ENCODE data around the gene RXFP1.

Gene RXFP1

DNA sequence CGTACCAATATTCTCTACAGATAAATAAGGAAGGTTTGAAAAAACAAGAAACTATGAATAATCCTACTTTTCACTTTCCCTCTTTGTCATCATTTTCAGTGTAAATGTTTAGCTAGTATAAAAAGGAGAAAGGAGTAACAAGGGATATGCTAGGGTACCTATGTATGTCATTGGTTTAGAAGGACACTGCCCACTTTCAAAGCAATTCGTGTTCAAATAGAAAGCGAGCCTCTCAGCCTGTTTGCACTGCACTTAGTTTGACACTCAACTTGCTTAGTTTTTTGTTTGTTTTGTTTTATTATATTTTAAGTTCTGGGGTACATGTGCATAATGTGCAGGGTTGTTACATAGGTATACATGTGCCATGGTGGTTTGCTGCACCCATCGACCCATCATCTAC lies 21.6 kb upstream of the RXFP1 start:
- FAIRE-seq, result no peak
- DNase-seq (ENCODE audit: insufficient read length, low spot score), result no peak
- TF ChIP-seq CTCF (IDR thresholded peaks at IDR 0.05; ENCODE audit: insufficient read depth, missing control alignments), result no peak

DNA sequence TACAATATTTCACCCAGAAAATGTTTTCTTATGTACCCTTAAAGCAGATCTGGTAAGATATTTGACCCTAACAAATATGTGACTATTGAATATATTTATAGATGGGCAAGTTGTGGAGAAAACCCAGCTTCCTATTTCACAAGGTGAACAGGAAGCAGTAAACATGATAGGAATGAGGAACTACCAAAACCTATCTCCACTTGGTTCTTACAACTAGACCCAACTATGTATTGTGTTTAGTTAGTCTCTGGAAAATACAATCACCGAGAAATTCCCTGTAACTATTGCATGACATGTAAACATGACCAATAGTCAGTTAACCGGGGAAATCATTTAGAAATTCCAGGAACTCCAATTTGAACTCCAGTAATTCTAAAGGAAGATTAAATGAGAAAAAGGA lies 8.4 kb upstream of the RXFP1 start:
- no peak for TF ChIP-seq CTCF (IDR thresholded peaks at IDR 0.05; ENCODE audit: insufficient read depth, missing control alignments)
- DNase-seq (ENCODE audit: insufficient read length, low spot score), result no peak
- FAIRE-seq, result no peak

DNA sequence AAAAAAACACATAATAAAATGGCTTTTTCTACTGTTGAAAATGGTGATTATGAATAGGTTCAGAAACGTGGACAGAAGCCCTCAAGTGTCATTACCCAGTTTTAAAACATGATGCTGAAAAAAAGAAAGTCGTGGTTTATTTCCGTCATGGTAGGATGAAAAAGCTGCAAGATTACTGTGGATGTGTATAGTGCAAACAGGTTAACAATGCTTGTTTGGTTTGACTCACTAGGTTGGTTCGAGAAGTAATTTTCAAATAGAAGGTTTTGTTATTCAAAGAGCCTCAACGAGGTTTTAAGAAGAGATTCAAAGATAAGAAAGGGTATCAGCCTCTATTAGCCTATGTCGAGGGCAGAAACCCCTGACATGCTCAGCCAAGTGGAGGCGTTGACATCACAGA lies 2.5 kb upstream of the RXFP1 start:
- no peak for FAIRE-seq

GRCh38 chr4:158523990-158524535 lies 2.4 kb downstream of the RXFP1 start:
- TF ChIP-seq CTCF (IDR thresholded peaks at IDR 0.05; ENCODE audit: insufficient read depth, missing control alignments), result no peak
- no peak for FAIRE-seq
- no peak for DNase-seq (ENCODE audit: insufficient read length, low spot score)

More for the DNA sequence above, 2.5 kb upstream of the RXFP1 start:
- DNase-seq (ENCODE audit: insufficient read length, low spot score), result no peak
- TF ChIP-seq CTCF (IDR thresholded peaks at IDR 0.05; ENCODE audit: insufficient read depth, missing control alignments), result no peak

GRCh38 chr4:158527516-158527915 lies 5.8 kb downstream of the RXFP1 start:
- FAIRE-seq (no peak), DNase-seq (ENCODE audit: insufficient read length, low spot score) (no peak)
- no peak for TF ChIP-seq CTCF (IDR thresholded peaks at IDR 0.05; ENCODE audit: insufficient read depth, missing control alignments)

DNA sequence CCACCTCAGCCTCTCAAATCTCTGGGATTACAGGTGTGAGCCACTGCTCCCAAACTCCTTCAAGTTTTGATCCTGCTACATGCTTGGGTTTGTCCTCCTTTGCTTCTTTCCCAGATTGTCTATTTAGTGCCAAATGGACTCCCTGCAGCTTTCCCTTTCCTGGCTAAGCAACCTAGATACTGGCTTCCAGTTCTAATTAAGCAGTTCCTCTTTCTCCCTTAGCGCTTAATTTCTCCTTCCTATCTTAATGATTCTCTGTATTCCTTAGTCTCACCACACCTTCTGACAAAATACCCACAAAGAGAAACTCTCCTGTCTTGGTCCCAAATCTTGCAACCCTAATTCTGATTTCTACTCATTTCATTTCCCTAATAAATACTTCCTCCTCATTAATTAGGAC lies 7.8 kb downstream of the RXFP1 start:
- no peak for DNase-seq (ENCODE audit: insufficient read length, low spot score)
- TF ChIP-seq CTCF (IDR thresholded peaks at IDR 0.05; ENCODE audit: insufficient read depth, missing control alignments), result no peak
- no peak for FAIRE-seq

GRCh38 chr4:158530381-158530780 lies 8.7 kb downstream of the RXFP1 start:
- no peak for DNase-seq (ENCODE audit: insufficient read length, low spot score)
- TF ChIP-seq CTCF (IDR thresholded peaks at IDR 0.05; ENCODE audit: insufficient read depth, missing control alignments), result no peak
- no peak for FAIRE-seq
